NCI-H226 (cell line): ENCODE measurements around the gene TCERG1L.

Experiments used
- DNase-seq: peaks from one replicate; pipeline ENCODE4 v3.0.0-alpha.2; 2015

The TCERG1L gene

GRCh38 chr10:131269776-131270460 lies 41.6 kb downstream of the TCERG1L start:
- no peak for DNase-seq

DNA sequence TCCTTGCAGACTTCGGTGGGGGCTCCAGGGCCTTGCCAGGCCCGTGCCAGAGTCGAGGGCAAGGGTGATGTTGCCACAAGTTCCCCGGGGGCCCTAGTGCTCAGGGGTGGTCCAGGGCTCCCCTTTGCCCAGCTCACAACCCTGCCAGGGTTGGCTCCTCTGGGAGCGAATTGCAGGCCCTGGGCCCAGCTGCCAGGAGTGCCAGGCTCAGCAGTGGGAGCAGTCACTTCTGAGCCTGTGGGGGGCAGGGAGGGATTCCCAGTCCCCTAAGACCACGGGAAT lies 43.8 kb downstream of the TCERG1L start:
- no peak for DNase-seq

- DNase-seq = no peak
Measured at GRCh38 chr10:131266936-131267813, 44.3 kb downstream of the TCERG1L start.

DNA sequence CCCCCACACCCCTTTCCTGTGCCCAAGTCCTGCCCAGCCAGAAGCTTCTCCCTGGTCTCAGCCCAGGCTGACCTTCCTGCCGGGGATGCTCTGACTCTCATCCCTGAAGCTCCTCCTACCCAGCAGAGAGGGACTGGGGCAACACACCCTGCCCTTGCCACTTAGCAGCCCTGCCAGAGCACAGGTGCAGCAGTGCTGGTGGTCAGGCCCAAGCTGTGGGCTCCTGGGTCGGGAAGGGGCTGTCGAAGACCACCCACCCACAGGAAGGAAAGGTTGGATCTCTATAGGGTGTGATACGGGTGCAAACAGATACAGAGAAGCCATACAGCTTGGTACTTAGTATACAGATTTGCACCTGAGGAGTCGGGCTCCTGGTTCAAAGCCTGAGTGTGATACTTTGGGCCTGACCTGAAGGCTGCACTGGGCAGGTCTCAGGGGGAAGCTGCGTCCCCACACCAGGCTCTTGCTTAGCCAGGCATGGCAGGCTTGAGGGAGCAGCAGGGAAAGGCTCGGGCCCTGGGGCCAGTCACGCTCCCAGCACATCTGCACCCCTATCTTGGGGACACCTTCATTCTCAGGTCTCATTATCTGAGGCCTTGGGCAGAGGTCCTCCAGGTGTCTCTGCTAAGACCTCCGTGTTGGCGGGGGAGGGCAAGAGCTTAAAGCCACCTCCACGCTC lies 47.3 kb downstream of the TCERG1L start:
- no peak for DNase-seq

DNA sequence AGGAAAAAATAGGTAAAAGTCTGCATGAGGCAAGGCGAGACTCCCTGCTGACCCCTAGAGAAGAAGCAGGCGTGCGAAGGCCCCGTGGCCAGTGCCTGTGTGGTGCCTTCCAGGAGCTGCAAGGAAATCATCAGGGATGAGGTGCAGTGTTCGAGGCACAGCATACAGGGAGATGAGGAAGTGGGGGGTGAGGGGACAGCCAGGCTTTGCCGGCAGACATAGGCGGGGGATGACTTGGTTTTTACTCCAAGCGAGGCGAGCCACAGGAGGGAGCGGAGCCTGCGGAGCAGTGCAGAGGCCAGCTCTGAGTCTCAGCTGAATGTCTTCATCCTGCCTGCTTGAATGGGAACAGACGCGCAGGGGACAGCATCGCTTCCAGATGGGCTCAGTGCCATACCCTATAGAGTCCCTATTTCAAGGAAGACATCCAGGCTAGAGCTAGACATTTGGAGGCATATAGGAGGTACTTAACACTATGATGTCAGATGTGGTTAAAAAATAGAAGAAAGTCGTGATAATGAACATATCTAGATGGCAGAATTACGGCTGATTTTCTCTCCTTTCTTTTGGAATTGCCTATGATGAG lies 49.5 kb downstream of the TCERG1L start:
- no peak for DNase-seq

- no peak for DNase-seq
Measured at GRCh38 chr10:131260452-131261211, 50.9 kb downstream of the TCERG1L start.

DNA sequence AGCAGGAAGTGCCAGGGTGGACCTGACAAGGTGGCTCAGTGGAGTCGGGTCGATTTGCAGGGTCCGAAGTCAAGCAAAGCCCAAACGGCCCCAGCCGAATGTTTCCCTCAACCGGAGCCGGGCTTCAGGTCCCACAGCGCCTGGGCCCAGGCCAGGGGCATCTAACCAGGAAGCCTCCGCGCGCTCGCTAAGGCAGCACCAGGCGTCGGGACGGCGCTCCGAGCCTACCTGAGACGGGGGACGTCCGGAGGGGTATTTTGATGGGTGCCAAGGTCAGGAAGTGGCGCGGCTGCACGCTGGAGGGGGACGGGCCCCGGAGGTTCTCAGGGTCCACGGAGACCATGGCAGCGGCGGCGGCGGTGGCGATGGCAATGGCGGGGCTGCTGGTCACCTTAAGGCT lies 51.5 kb downstream of the TCERG1L start:
- no peak for DNase-seq

GRCh38 chr10:131259535-131259934 lies 52.0 kb downstream of the TCERG1L start:
- no peak for DNase-seq

- DNase-seq = no peak
Measured at GRCh38 chr10:131258256-131258655, 53.3 kb downstream of the TCERG1L start.

GRCh38 chr10:131257027-131257426 lies 54.5 kb downstream of the TCERG1L start:
- no peak for DNase-seq

- no peak for DNase-seq
Measured at GRCh38 chr10:131254859-131255252, 56.7 kb downstream of the TCERG1L start.

- no peak for DNase-seq
Measured at GRCh38 chr10:131253931-131254858, 57.3 kb downstream of the TCERG1L start.

DNA sequence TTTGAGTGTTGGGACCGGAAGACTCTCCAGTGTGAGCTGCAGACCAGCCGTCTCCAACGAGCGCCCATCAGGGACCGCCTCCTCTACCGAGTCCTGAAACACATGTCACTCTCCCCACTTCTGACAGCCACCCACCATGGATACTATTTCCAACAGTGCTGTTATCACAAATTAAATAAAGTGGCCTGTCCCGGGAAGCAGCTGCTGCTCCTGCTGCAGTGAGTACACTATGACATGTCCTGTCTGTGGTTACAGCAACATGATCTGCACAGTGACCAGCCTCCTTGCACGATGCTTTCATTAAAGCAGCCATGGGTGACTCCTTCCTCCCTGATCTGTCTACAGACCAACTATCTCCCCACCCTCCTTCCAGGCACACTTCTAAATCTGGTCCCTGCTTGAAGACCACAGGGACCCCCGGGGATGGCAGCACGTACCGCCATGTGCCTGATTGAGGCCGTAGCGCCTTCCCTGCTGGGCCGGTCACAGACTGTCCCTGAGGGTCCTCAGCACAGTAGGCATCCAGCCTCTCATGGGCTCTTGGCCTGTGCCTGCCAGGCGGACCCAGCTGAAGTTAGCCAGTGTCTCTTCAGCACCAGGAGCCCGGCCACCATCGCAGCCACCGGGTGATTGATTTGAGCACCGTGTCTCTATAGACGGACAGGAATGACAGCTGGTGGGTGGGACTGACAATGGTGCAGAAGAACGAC lies 58.8 kb downstream of the TCERG1L start:
- DNase-seq = no peak

DNA sequence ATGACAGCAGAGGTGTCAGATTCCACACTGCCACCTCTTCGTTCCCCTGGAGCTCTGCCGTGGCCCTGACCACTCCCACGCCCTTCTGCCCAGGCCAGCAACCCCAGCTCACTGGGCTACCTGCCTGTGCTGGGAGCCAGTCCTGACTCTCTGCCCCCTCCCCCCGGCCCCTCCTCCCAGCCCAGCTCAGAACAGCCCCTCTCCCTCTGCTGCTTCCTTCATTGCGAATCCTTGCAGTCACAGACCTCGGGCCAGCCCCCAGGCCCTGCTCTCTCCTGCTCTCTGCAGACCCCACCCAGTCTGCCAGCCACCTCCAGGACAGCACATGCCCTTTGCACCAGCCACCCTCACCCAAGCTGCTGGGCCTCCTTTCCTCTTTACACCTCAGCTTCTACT lies 60.4 kb downstream of the TCERG1L start:
- DNase-seq = no peak

GRCh38 chr10:131250454-131251145 lies 60.9 kb downstream of the TCERG1L start:
- no peak for DNase-seq

DNA sequence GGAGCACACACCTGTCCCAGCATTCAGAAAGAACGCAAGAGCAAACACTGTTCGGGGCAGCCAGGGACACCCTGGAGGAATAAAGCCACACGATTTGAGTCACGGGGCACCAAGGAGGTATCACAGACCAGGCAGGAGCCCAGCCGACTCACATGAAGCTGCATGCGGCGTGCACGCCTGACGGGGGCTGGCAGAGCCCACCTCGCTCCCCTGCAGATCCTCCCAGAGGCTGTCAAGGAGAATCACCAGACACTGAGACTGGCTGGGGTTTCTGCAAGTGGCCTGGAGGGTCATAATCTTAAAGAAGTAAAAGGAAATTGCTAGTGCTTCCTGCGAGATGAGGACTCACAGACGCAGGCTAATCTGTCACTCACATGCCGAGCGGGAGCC lies 61.6 kb downstream of the TCERG1L start:
- DNase-seq = no peak

GRCh38 chr10:131249238-131249954 lies 62.1 kb downstream of the TCERG1L start:
- no peak for DNase-seq

GRCh38 chr10:131248376-131249165 lies 63.0 kb downstream of the TCERG1L start:
- no peak for DNase-seq

- no peak for DNase-seq
Measured at GRCh38 chr10:131247873-131248272, 63.6 kb downstream of the TCERG1L start.
